GM12872 (cell line): ENCODE measurements around the gene SNTA1.

ENCODE experiments used
- TF ChIP-seq, protein P1 (sequence below): IDR thresholded peaks from 3 replicates; pipeline ENCODE4 v1.5.1; 2011; ENCODE audit warnings: low read depth, mild to moderate bottlenecking, low read length, moderate library complexity; ENCODE audit not compliant: insufficient read depth

Gene SNTA1

GRCh38 chr20:33410081-33410742 lies 33.4 kb downstream of the SNTA1 start:
- TF ChIP-seq, protein P1, sequence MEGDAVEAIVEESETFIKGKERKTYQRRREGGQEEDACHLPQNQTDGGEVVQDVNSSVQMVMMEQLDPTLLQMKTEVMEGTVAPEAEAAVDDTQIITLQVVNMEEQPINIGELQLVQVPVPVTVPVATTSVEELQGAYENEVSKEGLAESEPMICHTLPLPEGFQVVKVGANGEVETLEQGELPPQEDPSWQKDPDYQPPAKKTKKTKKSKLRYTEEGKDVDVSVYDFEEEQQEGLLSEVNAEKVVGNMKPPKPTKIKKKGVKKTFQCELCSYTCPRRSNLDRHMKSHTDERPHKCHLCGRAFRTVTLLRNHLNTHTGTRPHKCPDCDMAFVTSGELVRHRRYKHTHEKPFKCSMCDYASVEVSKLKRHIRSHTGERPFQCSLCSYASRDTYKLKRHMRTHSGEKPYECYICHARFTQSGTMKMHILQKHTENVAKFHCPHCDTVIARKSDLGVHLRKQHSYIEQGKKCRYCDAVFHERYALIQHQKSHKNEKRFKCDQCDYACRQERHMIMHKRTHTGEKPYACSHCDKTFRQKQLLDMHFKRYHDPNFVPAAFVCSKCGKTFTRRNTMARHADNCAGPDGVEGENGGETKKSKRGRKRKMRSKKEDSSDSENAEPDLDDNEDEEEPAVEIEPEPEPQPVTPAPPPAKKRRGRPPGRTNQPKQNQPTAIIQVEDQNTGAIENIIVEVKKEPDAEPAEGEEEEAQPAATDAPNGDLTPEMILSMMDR = no peak

- TF ChIP-seq, protein P1 = no peak
Observed at GRCh38 chr20:33408716-33409654, 34.6 kb downstream of the SNTA1 start.

DNA sequence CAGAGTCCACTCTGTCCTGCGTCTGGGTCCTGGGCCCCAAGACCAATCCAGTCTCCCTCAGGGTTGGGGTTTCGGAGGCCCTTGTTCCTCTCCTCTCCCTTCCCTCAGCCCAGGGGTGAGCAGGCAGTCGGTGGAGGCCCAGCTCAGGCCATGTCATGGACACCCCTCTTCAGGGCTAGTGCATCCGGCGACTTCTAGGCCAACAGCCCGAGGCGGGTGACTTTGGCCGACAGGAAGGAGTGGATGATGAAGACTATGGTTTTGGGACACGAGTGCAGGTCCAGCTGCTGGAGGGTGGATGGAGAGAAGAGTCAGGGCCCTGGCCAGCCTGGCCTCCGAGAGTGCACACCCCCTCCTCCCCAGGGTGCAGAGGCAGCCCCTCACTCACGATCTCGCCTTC lies 35.2 kb downstream of the SNTA1 start:
- TF ChIP-seq, protein P1 = no peak

GRCh38 chr20:33407796-33408195 lies 35.8 kb downstream of the SNTA1 start:
- TF ChIP-seq, protein P1 = no peak

DNA sequence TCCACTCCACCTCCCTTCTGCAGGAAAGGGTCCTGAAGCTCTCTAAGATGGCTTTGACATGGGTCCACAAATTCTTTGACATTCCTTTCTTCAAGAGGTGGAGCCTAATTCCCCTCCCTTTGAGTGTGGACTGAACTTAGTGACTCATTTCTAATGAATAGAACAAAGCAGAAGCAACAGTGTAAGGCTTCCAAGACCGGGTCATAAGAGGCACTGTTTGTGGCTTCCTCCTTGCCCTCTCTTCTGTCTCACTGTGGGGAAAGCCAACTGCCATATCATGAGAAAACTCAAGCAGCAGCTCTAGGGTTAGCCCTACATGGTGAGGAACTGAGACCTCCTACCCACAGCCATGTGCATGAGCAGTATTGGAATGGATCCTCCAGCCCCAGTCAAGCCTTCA lies 36.3 kb downstream of the SNTA1 start:
- TF ChIP-seq, protein P1 = no peak

DNA sequence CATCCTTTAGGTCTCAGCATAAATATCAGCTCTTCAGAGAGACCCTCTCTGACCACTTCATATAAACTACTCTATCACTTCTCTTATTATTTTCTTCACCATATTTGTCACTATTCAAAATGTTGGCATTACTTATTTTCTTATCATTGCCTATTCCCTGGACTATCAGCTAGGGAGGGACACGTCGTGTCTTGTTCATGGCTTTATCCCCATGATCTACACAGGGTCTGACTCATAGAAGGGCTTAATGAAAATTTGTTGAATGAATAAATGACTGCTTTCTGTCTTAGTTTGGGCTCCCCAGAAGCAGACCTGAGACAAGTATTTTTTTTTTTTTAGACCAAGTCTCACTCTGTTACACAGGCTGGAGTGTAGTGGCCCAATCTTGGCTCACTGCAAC lies 39.3 kb downstream of the SNTA1 start:
- TF ChIP-seq, protein P1 = no peak

DNA sequence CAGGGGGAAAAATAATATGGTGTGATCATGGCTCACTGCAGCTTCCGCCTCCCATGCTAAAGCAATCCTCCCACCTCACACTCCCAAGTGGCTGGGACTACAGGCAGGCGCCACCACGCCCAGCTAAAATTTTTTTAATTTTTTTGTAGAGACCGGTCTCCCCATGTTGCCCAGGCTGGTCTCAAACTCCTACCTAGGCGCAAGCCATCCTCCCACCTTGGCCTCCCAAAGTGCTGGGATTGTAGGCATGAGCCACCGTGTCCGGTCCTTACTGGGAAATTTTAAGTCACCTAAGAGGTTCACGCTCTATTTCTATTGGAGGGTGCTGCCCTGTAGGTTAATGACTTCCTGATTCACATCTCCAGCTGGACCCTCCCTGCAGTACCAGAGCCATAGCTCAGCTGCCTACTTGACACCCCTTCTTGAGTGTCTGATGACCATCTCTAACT lies 41.6 kb downstream of the SNTA1 start:
- TF ChIP-seq, protein P1 = no peak
